ENCODE results near the gene RAB3D. TPM values are rescaled to one million over a fixed set of nuclear protein-coding genes. Genes with fewer than 3 reads are reported as not detected.
"Not testable (repeated sequence)": the region's sequence is repeated elsewhere in the genome, so short reads cannot be mapped to it uniquely, and the experiment has no call there.

RAB3D gene
- polyA plus RNA-seq, 2 donors = 21.7 to 25.7 TPM

DNA sequence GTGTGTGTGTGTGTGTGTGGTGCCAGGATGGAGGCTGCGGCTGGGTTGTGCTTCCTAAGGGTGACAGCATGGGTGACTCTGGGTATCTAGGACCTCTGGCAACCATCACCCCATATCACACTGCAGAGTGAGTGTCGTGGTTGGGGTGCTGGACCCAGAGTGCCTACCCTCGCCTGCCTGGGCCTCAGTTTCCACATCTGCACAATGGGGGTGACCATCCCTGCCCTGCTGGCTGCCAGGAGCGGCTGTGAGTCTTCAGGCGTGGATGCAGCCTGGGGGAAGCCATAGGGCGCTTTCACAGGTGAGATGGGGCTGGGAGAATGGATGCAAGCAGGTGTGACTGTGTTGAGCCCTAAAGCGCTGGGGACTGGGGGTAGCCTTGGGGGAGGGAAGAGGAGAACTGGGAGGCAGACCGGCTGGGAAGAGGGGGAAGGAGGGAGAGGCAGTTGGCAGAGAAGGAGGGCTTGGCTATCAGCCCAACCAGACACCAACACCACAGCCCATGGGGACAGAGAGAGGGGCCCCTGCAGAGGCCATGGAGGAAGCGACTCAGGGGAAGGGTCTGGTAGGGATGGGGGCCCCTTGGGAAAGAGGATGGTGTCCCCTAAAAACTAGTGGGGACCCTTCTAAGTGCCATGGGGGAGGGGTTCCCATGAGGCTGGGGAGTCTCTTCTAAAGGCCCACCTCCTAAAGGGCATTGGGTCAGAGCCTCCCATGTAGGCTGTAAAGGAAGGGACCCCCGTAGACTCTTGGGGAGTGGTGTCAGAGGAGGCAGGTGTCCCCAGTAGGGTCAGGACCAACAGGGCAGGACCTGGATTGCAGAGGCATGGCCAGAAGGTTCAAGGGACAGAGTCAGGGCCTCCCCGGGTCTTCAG, 17.5 kb upstream of the RAB3D start:
- 81 to 84% methylated on average over 11 of the region's 11 CpGs for WGBS, 2 donors
- Histone ChIP-seq H3K27ac (ENCODE audit: low read depth in 2 of 2, low read length in 1 of 2) (no peak overlapping the region), H3K4me1 (ENCODE audit: control insufficient read depth in 2 of 2, insufficient read depth in 2 of 2, low read length in 1 of 2) (peaks cover 8 to 25% of the 10 kb centered on the region in 2 donors), H3K36me3 (ENCODE audit: control insufficient read depth in 2 of 2, insufficient read depth in 2 of 2, low read length in 1 of 2) (peaks cover 0 to 5% of the 10 kb centered on the region in 2 donors), H3K4me3 (ENCODE audit: low read depth in 1 of 2, low read length in 2 of 2) (no peak overlapping the region), H3K27me3 (ENCODE audit: control insufficient read depth in 1 of 2, insufficient read depth in 2 of 2, low read length in 2 of 2) (no peaks in the 10 kb centered on the region), H3K9me3 (ENCODE audit: control insufficient read depth in 2 of 2, insufficient read depth in 1 of 2, low read depth in 1 of 2, low read length in 1 of 2) (no peaks in the 10 kb centered on the region)

DNA sequence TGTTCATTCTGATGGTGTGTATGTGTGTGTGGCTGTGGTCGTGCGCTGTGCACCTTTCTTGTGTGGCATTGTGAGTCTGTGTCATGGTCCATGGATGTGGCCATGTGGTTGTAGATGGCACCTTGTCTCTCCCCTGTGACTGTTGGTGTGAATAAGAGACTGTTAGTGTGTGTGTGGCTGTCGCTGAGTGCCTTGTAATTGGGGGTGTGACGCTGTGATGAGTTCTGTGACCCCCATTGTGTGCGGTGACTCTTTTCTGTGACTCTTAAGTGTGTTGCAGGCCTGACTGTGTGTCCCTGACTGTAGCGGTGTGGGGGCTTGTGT, 16.6 kb upstream of the RAB3D start:
- peaks cover 8 to 19% of the 10 kb centered on the region in 2 donors for H3K4me1 ChIP-seq (ENCODE audit: control insufficient read depth in 2 of 2, insufficient read depth in 2 of 2, low read length in 1 of 2)
- peaks cover 0 to 5% of the 10 kb centered on the region in 2 donors for H3K36me3 ChIP-seq (ENCODE audit: control insufficient read depth in 2 of 2, insufficient read depth in 2 of 2, low read length in 1 of 2)
- peak overlapping the region; percentile 53 to 63 for H3K4me3 ChIP-seq (ENCODE audit: low read depth in 1 of 2, low read length in 2 of 2)
- H3K27ac ChIP-seq (ENCODE audit: low read depth in 2 of 2, low read length in 1 of 2) = no peak overlapping the region
- H3K27me3 ChIP-seq (ENCODE audit: control insufficient read depth in 1 of 2, insufficient read depth in 2 of 2, low read length in 2 of 2) = no peaks in the 10 kb centered on the region
- no peaks in the 10 kb centered on the region for H3K9me3 ChIP-seq (ENCODE audit: control insufficient read depth in 2 of 2, insufficient read depth in 1 of 2, low read depth in 1 of 2, low read length in 1 of 2)
- 83 to 86% methylated on average over 6 of the region's 6 CpGs for WGBS, 2 donors

DNA sequence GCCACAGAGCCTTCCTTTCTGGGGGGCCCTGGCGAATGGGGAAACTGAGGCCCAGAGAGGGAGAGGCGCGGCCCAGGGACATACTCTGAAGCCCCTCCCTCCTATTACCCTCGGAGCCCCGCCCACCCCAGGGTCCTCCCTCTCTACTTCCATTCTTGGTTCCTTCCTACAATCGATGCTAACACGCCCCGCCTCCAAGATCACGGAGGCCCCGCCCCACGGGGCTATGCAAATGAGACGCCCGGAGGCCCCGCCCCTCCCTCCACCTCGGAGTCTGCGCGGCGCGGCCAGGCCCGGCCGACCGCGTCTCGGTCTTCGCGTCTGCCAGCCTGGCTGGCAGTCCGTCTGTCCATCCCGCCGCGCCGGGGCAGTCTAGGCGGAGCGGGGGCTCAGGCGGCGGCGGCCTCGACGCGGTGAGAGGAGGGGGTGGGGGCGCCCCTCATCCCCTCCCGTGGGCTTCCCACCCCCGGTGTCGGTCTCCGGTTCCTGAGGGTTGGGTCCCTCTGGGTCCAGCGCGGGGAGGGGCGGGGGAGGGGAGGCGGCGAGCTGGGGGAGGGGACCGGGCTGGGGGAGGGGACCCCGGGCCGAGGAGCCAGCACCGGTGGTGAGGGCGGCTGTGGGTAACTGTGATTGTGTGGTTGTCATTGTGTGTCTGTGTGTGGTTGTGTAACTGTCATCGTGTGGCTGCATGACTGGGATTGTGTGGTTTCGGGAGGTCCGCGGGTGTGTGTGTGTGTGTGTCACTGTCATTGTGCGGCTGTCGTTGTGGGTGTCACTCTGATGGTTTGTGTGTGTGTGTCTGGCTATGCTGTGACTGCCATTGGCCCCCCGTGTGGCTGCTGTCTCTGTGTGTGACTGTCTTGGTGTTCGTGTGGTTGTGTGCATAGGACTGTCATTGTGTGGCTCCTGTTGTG, 16.0 kb upstream of the RAB3D start, which contains the start of gene PLPPR2:
TSS of gene PLPPR2 (plus strand) at position 273 of the 914 bp plus-strand sequence. CDS start 2,242 bp downstream, outside the sequence.
- Histone ChIP-seq H3K27me3 (ENCODE audit: control insufficient read depth in 1 of 2, insufficient read depth in 2 of 2, low read length in 2 of 2) (no peaks in the 10 kb centered on the region), H3K27ac (ENCODE audit: low read depth in 2 of 2, low read length in 1 of 2) (peak within 1 kb of the TSS in 1 of 2 donors; percentile 43), H3K36me3 (ENCODE audit: control insufficient read depth in 2 of 2, insufficient read depth in 2 of 2, low read length in 1 of 2) (peaks cover 0 to 5% of the 10 kb centered on the region in 2 donors), H3K9me3 (ENCODE audit: control insufficient read depth in 2 of 2, insufficient read depth in 1 of 2, low read depth in 1 of 2, low read length in 1 of 2) (no peaks in the 10 kb centered on the region), H3K4me3 (ENCODE audit: low read depth in 1 of 2, low read length in 2 of 2) (peak within 1 kb of the TSS; percentile 53 to 63), H3K4me1 (ENCODE audit: control insufficient read depth in 2 of 2, insufficient read depth in 2 of 2, low read length in 1 of 2) (peaks cover 8 to 17% of the 10 kb centered on the region in 2 donors)
- WGBS, 2 donors = 4% methylated on average over 55 to 58 of the region's 62 CpGs

DNA sequence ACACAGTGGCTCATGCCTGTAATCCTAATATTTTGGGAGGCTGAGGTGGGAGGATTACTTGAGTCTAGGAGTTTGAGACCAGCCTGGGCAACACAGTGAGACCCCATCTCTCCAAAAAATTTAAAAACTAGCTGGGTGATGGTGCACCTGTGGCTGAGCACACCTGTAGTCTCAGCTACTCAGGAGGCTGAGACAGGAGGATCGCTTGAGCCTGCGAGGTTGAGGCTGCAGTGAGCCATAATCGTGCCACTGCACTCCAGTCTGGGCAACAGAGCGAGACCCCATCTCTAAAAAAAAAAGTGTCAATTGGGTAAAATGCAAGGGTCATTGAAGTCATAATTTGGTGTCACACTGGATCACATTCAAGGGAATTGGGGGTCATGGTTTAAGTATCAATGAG, 14.6 kb upstream of the RAB3D start:
- not testable (repeated sequence) for H3K27ac ChIP-seq (ENCODE audit: low read depth in 2 of 2, low read length in 1 of 2); H3K36me3 ChIP-seq (ENCODE audit: control insufficient read depth in 2 of 2, insufficient read depth in 2 of 2, low read length in 1 of 2); H3K4me3 ChIP-seq (ENCODE audit: low read depth in 1 of 2, low read length in 2 of 2); H3K27me3 ChIP-seq (ENCODE audit: control insufficient read depth in 1 of 2, insufficient read depth in 2 of 2, low read length in 2 of 2); H3K9me3 ChIP-seq (ENCODE audit: control insufficient read depth in 2 of 2, insufficient read depth in 1 of 2, low read depth in 1 of 2, low read length in 1 of 2)
- peaks cover 8 to 11% of the 10 kb centered on the region in 2 donors for H3K4me1 ChIP-seq (ENCODE audit: control insufficient read depth in 2 of 2, insufficient read depth in 2 of 2, low read length in 1 of 2)
- WGBS, 2 donors = 96 to 97% methylated on average over 4 of the region's 4 CpGs

DNA sequence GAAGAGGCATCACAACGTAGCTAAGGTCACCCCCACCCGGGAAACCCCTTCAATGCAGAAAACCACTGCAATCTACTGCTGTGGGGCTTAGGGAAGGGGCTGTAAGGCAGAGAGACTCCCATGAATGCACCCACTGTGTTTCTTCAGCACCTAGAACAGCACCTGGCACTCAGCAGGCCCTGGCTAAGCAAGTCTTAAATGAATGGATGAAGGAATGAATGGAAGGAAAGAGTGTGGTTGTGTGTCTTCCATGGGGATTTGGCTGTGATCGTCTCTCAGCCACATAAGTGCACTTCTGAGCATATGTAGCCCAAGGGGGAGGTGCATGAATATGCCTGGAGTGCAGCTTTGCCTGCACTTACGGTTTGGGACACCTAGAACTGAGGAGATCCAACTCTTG, 9.7 kb upstream of the RAB3D start:
- no peaks in the 10 kb centered on the region for H3K36me3 ChIP-seq (ENCODE audit: control insufficient read depth in 2 of 2, insufficient read depth in 2 of 2, low read length in 1 of 2)
- 93 to 97% methylated on average over 4 of the region's 4 CpGs for WGBS, 2 donors
- H3K9me3 ChIP-seq (ENCODE audit: control insufficient read depth in 2 of 2, insufficient read depth in 1 of 2, low read depth in 1 of 2, low read length in 1 of 2) = peaks cover 0 to 4% of the 10 kb centered on the region in 2 donors
- no peak overlapping the region for H3K4me3 ChIP-seq (ENCODE audit: low read depth in 1 of 2, low read length in 2 of 2)
- H3K4me1 ChIP-seq (ENCODE audit: control insufficient read depth in 2 of 2, insufficient read depth in 2 of 2, low read length in 1 of 2) = peaks cover 6 to 8% of the 10 kb centered on the region in 2 donors
- H3K27me3 ChIP-seq (ENCODE audit: control insufficient read depth in 1 of 2, insufficient read depth in 2 of 2, low read length in 2 of 2) = no peaks in the 10 kb centered on the region
- H3K27ac ChIP-seq (ENCODE audit: low read depth in 2 of 2, low read length in 1 of 2) = no peak overlapping the region

DNA sequence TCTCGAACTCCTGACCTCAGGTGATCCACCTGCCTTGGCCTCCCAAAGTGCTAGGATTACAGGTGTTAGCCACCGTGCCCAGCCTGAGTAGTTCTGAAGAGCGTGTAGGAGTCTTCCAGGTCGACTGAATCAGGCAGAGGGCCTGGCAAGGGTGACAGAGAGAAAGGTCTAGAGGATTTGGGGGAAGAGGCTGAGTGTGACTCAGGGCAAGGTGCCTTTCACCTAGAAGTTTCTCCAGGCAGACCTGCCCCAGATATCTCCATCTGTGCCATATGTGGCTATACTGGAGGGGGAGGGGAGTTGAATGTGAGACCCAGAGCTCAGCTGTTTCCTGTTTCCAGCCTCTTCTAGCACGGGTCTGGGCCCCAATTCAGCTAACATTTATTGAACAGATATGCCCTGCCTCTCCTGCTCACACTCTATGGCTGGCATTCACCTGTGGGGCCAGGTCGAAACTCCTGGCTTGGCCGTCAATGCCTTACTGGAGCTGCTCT, 8.1 kb upstream of the RAB3D start:
- H3K27ac ChIP-seq (ENCODE audit: low read depth in 2 of 2, low read length in 1 of 2) = peak overlapping the region in 1 of 2 donors; percentile 16
- no peak overlapping the region for H3K4me3 ChIP-seq (ENCODE audit: low read depth in 1 of 2, low read length in 2 of 2)
- no peaks in the 10 kb centered on the region for H3K27me3 ChIP-seq (ENCODE audit: control insufficient read depth in 1 of 2, insufficient read depth in 2 of 2, low read length in 2 of 2)
- WGBS, 2 donors = 74 to 76% methylated on average over 7 of the region's 7 CpGs
- H3K4me1 ChIP-seq (ENCODE audit: control insufficient read depth in 2 of 2, insufficient read depth in 2 of 2, low read length in 1 of 2) = peaks cover 6 to 8% of the 10 kb centered on the region in 2 donors
- H3K9me3 ChIP-seq (ENCODE audit: control insufficient read depth in 2 of 2, insufficient read depth in 1 of 2, low read depth in 1 of 2, low read length in 1 of 2) = peaks cover 0 to 4% of the 10 kb centered on the region in 2 donors
- H3K36me3 ChIP-seq (ENCODE audit: control insufficient read depth in 2 of 2, insufficient read depth in 2 of 2, low read length in 1 of 2) = peaks cover 0 to 3% of the 10 kb centered on the region in 2 donors

DNA sequence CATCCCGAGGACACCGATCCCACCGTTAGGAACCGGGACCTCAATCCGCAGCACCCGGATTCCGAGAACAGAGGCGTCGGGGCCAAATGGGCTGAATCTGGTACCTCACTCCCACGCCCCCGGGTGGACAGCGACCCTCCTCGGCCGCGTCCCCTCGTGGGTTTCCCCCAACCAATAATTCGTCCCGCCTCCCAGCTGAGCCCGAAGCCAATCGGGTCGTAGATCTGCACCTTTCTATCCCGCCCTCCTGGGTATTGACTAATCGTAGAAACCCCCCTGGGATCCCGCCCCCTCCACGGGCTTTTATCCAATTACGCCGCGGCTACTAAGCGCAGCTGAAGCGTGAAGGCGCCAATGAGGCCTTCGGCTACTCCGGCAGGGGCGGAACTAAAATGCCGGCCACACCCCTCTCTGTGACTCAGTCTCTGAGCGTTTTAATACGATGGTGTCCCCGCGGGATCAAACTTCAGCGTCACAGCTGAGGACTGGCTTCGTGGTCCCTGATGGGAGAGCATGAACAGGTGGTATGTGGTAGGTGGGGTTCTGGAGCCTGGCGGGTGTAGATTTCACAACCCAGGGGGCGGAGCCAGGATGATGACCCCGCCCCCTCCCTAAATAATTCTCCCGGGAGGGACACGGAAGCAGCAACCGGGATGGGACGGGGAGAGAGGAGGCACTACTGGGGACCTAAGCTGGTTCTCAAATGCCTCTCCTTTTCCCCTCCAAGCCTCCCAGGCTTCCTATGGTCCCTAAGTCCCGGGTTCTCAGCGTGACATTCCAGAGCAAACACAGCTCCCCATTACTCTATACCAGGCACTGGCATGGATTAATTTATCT, 6.9 kb upstream of the RAB3D start, which contains the start of the genes CCDC159 and TMEM205:
TSS of gene CCDC159 (plus strand) at position 416 of the 837 bp plus-strand sequence. CDS start at position 504, 88 bp downstream.
TSS of gene TMEM205 (minus strand) at position 165 of the 837 bp plus-strand sequence. CDS start 649 bp downstream, outside the sequence.
- Histone ChIP-seq H3K27me3 (ENCODE audit: control insufficient read depth in 1 of 2, insufficient read depth in 2 of 2, low read length in 2 of 2) (no peaks in the 10 kb centered on the region), H3K4me1 (ENCODE audit: control insufficient read depth in 2 of 2, insufficient read depth in 2 of 2, low read length in 1 of 2) (peaks cover 6 to 8% of the 10 kb centered on the region in 2 donors), H3K27ac (ENCODE audit: low read depth in 2 of 2, low read length in 1 of 2) (peak within 1 kb of the TSS; percentile 81 to 95), H3K9me3 (ENCODE audit: control insufficient read depth in 2 of 2, insufficient read depth in 1 of 2, low read depth in 1 of 2, low read length in 1 of 2) (peaks cover 0 to 4% of the 10 kb centered on the region in 2 donors), H3K36me3 (ENCODE audit: control insufficient read depth in 2 of 2, insufficient read depth in 2 of 2, low read length in 1 of 2) (peaks cover 0 to 3% of the 10 kb centered on the region in 2 donors), H3K4me3 (ENCODE audit: low read depth in 1 of 2, low read length in 2 of 2) (peak within 1 kb of the TSS; percentile 77 to 79)
- 0% methylated on average over 50 of the region's 50 CpGs for whole genome bisulfite sequencing, 2 donors

DNA sequence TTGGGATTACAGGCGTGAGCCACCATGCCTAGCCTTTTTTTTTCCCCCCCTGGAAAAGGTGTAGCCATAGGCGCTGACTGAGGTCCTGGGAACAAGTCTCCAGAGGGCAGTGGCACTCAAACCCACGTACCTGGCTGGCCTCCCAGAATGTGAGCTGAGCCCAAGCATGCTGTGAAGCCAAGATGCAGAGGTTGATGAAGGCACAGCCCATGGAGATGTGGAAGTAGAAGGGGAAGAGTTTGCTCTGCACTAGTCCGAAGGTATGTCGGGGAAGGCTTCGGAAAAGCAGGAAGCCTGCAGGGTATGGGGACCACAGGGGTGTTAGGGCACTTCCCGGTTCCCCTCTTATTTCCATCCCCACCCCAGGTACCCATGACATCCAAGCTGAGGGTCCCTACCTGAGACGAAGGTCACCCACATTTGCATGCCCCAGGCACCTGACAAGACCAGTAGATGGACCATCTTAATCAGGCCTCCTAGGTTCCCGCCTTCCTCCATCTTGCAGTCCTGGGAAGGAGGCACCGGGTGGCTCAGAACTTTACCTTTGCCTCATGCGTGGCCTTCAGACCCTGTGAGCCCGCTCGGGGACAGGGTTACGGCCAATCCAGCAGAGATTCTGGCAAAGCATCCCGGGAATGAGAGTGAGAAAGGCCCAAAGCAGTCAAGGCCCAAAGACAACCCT, 5.8 kb upstream of the RAB3D start:
- H3K4me3 ChIP-seq (ENCODE audit: low read depth in 1 of 2, low read length in 2 of 2) = peak overlapping the region; percentile 77 to 79
- peaks cover 0 to 3% of the 10 kb centered on the region in 2 donors for H3K36me3 ChIP-seq (ENCODE audit: control insufficient read depth in 2 of 2, insufficient read depth in 2 of 2, low read length in 1 of 2)
- H3K9me3 ChIP-seq (ENCODE audit: control insufficient read depth in 2 of 2, insufficient read depth in 1 of 2, low read depth in 1 of 2, low read length in 1 of 2) = peaks cover 0 to 4% of the 10 kb centered on the region in 2 donors
- peaks cover 6 to 8% of the 10 kb centered on the region in 2 donors for H3K4me1 ChIP-seq (ENCODE audit: control insufficient read depth in 2 of 2, insufficient read depth in 2 of 2, low read length in 1 of 2)
- H3K27me3 ChIP-seq (ENCODE audit: control insufficient read depth in 1 of 2, insufficient read depth in 2 of 2, low read length in 2 of 2) = no peaks in the 10 kb centered on the region
- WGBS, 2 donors = 36% methylated on average over 14 to 15 of the region's 15 CpGs
- H3K27ac ChIP-seq (ENCODE audit: low read depth in 2 of 2, low read length in 1 of 2) = peak overlapping the region; percentile 36 to 95

Measured in esophagus (tissue), 2 donors.